ENCODE data around the gene C1orf94.
A peak's percentile ranks its signal among the peaks of the same experiment; 100 is the strongest.

The C1orf94 gene

DNA sequence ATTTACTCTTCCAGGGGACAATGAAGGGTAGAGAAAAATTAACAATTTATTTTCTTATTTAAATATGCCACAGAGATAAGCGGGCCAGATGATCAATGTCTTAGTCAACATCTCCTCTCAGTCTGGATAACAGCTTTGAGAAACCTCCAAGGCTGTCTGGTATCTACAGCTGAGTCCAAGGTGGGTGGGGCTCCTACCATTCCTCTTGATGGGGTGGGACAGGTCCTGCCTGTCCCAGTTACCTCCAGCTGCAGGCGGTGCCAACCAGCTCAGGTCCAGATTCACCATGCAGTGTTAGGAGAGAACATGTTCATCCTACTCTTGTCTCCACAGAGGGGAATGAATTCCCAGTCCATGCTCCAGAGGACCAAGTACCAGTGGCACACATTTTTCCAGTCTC, 32.7 kb upstream of the C1orf94 start:
- Histone ChIP-seq H2AFZ (ENCODE audit: low read length, unreplicated experiment) (no peak overlapping the region), H3K4me1 (ENCODE audit: control insufficient read depth, insufficient read depth, low read length, unreplicated experiment) (no peaks in the 10 kb centered on the region), H3K4me3 (ENCODE audit: low read depth, low read length) (no peak overlapping the region), H3K27ac (ENCODE audit: low read depth, low read length) (no peak overlapping the region), H3K36me3 (ENCODE audit: insufficient read depth, low read length) (no peaks in the 10 kb centered on the region), H3K79me2 (ENCODE audit: control insufficient read depth, insufficient read depth, low read length, unreplicated experiment) (no peaks in the 10 kb centered on the region), H3K27me3 (ENCODE audit: insufficient read depth, low read length) (no peaks in the 10 kb centered on the region)

DNA sequence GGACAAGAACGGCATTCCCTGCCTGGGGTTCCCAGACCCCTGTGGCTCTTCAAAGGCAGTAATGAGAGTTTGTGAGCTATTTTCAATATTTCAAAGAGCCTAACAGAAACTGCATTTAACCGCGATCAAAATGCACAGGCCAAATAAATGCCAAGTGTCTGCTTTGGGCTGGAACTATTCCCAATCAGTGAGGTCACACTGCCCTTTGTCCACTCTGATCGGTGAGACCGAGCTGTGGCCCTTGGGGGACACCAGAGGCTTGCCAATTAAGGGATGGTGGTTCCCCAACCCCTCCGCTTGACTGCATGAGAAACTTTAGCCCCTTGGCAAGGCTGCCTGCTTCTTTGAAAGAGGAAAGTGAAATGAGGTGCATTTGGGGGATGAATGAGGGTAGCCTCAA, 31.9 kb upstream of the C1orf94 start:
- Histone ChIP-seq H3K27me3 (ENCODE audit: insufficient read depth, low read length) (no peaks in the 10 kb centered on the region), H3K27ac (ENCODE audit: low read depth, low read length) (no peak overlapping the region), H3K4me1 (ENCODE audit: control insufficient read depth, insufficient read depth, low read length, unreplicated experiment) (no peaks in the 10 kb centered on the region), H3K79me2 (ENCODE audit: control insufficient read depth, insufficient read depth, low read length, unreplicated experiment) (no peaks in the 10 kb centered on the region), H3K4me3 (ENCODE audit: low read depth, low read length) (no peak overlapping the region), H3K36me3 (ENCODE audit: insufficient read depth, low read length) (no peaks in the 10 kb centered on the region), H2AFZ (ENCODE audit: low read length, unreplicated experiment) (no peak overlapping the region)

DNA sequence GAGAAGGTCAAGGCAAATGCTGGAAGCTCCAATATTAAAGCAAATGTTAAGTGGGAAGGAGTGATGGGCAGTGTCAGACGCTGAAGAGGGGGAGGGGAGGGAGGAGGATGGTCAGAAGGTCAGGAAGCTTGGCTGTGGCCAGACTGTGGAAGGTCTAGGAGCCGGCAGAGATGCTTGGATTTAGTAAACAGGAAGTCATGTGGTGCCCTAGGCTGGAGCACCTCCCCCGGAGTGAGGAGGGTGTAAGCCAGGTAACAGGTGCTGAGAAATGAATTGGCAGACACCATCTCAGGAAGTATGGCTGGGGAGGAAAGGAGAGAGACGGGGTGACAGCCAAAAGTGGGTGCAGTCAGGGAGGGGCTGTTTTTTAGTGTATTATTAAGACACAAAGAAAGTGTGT, 29.4 kb upstream of the C1orf94 start:
- H2AFZ ChIP-seq (ENCODE audit: low read length, unreplicated experiment) = no peak overlapping the region
- no peaks in the 10 kb centered on the region for H3K36me3 ChIP-seq (ENCODE audit: insufficient read depth, low read length)
- no peak overlapping the region for H3K4me3 ChIP-seq (ENCODE audit: low read depth, low read length)
- no peaks in the 10 kb centered on the region for H3K4me1 ChIP-seq (ENCODE audit: control insufficient read depth, insufficient read depth, low read length, unreplicated experiment)
- H3K27ac ChIP-seq (ENCODE audit: low read depth, low read length) = no peak overlapping the region
- no peaks in the 10 kb centered on the region for H3K27me3 ChIP-seq (ENCODE audit: insufficient read depth, low read length)
- no peaks in the 10 kb centered on the region for H3K79me2 ChIP-seq (ENCODE audit: control insufficient read depth, insufficient read depth, low read length, unreplicated experiment)

DNA sequence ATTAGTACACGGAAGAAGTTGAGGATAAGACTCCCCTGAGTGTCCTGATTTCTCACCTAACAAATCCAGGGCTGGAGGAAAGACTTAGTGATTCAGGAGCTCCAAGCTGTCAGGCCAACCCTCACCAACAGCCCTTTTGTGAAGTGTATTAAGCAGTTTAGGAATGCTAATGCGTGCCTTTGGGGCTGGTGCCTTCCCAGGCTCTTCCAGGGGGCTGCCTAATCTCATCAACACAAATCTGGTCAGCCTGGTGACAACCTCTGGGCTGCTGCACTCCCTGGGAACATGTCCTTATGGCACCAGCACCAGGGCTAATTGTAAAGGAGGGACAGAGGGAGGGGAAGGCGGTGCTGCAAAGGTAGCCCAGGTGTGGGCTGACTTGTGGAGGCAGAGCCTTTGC, 27.2 kb upstream of the C1orf94 start:
- Histone ChIP-seq H3K4me1 (ENCODE audit: control insufficient read depth, insufficient read depth, low read length, unreplicated experiment) (no peaks in the 10 kb centered on the region), H3K36me3 (ENCODE audit: insufficient read depth, low read length) (no peaks in the 10 kb centered on the region), H3K27ac (ENCODE audit: low read depth, low read length) (no peak overlapping the region), H3K27me3 (ENCODE audit: insufficient read depth, low read length) (no peaks in the 10 kb centered on the region), H3K4me3 (ENCODE audit: low read depth, low read length) (no peak overlapping the region), H3K79me2 (ENCODE audit: control insufficient read depth, insufficient read depth, low read length, unreplicated experiment) (no peaks in the 10 kb centered on the region), H2AFZ (ENCODE audit: low read length, unreplicated experiment) (no peak overlapping the region)

DNA sequence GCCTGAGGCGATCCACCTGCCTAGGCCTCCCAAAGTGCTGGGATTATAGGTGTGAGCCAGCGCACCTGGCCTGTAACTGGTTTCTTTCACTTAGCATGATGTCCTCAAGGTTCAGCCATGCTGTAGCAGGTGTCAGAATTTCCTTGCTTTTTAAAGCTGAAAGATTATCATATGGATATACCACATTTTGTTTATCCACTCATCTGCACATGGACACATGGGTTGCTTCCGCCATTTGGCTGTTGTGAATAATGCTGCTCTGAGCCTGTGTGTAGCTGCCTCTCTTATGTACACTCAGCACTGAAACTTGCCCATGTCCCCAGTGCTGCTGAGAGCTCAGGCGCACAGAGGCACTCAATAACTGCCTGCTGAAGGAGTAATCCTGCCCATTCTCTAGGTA, 23.5 kb upstream of the C1orf94 start:
- H3K27me3 ChIP-seq (ENCODE audit: insufficient read depth, low read length) = no peaks in the 10 kb centered on the region
- no peaks in the 10 kb centered on the region for H3K4me1 ChIP-seq (ENCODE audit: control insufficient read depth, insufficient read depth, low read length, unreplicated experiment)
- H3K4me3 ChIP-seq (ENCODE audit: low read depth, low read length) = no peak overlapping the region
- H3K27ac ChIP-seq (ENCODE audit: low read depth, low read length) = no peak overlapping the region
- H3K36me3 ChIP-seq (ENCODE audit: insufficient read depth, low read length) = no peaks in the 10 kb centered on the region
- H3K79me2 ChIP-seq (ENCODE audit: control insufficient read depth, insufficient read depth, low read length, unreplicated experiment) = no peaks in the 10 kb centered on the region
- H2AFZ ChIP-seq (ENCODE audit: low read length, unreplicated experiment) = no peak overlapping the region

DNA sequence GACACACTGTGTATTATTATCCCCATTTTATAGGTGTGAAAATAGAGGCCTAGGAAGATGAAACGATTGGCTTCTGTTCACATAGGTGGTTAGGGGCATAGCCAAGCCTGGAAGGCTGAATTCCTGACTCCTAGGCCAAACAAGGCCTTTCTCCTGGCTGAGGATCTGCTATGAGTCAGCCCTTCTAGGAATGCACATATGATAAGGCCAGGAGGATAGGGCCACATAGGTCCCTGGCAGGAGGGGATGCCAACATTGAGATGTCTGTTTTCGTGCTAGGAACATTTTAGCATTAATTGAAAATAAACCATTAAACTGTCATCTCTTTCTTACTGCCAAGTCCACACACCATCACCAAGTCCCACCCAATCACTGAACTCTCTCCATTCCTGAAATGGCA, 20.8 kb upstream of the C1orf94 start:
- Histone ChIP-seq H3K27ac (ENCODE audit: low read depth, low read length) (no peak overlapping the region), H3K27me3 (ENCODE audit: insufficient read depth, low read length) (no peaks in the 10 kb centered on the region), H3K36me3 (ENCODE audit: insufficient read depth, low read length) (no peaks in the 10 kb centered on the region), H3K79me2 (ENCODE audit: control insufficient read depth, insufficient read depth, low read length, unreplicated experiment) (no peaks in the 10 kb centered on the region), H2AFZ (ENCODE audit: low read length, unreplicated experiment) (no peak overlapping the region), H3K4me1 (ENCODE audit: control insufficient read depth, insufficient read depth, low read length, unreplicated experiment) (no peaks in the 10 kb centered on the region), H3K4me3 (ENCODE audit: low read depth, low read length) (no peak overlapping the region)

DNA sequence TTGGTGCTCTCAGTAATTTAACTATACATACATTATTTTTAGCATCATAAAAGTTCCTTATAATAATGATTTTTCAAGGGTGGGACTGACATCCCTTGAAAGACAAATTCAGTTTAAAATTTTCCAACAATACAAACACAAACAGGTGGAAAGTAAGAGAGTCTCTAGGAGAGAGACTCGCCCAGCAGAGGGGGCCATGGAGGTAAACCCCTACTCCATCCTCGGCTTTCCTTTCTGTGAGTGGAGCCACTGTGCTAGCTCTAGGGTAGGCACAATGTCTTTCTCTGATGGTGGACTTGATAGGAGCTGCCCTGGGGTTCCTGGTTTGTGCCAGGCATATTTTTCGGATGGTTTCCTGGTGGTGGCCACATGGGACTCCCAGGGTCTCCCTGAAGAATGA, 20.0 kb upstream of the C1orf94 start:
- H2AFZ ChIP-seq (ENCODE audit: low read length, unreplicated experiment) = no peak overlapping the region
- H3K27ac ChIP-seq (ENCODE audit: low read depth, low read length) = no peak overlapping the region
- H3K4me1 ChIP-seq (ENCODE audit: control insufficient read depth, insufficient read depth, low read length, unreplicated experiment) = no peaks in the 10 kb centered on the region
- no peak overlapping the region for H3K4me3 ChIP-seq (ENCODE audit: low read depth, low read length)
- peaks cover 4% of the 10 kb centered on the region; the same call in 1 of the 2 replicates for H3K27me3 ChIP-seq (ENCODE audit: insufficient read depth, low read length)
- H3K79me2 ChIP-seq (ENCODE audit: control insufficient read depth, insufficient read depth, low read length, unreplicated experiment) = no peaks in the 10 kb centered on the region
- no peaks in the 10 kb centered on the region for H3K36me3 ChIP-seq (ENCODE audit: insufficient read depth, low read length)

DNA sequence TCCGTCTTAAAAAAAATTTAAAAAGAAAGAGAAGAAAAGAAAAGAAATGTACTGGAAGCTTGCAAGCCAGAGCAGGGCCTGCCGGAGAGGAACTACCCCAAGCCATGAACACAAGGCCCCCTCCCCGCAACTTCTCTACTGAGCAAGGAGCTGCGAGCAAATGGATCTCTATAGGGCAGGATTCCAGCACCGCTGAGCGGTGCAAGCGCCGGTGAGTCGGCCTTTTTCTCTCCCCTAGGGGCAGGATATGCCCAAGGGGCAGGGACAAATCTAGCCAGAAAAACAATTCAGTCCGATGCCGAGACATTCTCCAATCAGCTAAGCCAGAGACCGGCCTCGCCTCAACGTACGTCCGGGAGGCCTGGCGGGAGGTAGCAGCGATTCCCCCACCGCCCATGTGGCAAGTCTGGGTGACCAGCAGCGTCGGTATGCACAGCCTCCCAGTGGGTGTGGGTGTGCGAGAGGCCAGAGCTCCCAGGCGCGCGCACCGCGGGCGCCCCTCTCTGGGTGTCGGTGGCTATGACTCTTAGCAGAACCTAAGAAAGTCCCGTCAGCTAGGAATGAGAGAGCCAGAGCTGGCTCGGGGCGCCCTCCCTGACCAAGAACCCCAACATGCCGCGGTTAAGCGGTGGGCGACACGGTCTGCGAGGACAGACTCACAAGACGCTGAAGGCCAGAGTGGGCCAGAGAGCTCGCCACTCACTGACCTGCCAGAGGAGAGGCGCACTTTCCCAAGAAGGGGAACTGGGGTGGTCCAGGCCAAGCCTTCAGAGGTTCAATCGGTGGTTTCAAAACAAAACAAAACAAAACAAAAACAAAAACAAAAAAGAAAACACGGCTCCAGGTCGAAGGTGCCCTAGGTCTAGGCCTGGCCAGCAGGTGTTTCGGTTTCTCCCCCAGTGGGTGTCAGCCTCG, 13.6 kb upstream of the C1orf94 start:
- H3K4me3 ChIP-seq (ENCODE audit: low read depth, low read length) = peak overlapping the region; percentile 58
- H3K27me3 ChIP-seq (ENCODE audit: insufficient read depth, low read length) = peaks cover 54% of the 10 kb centered on the region
- no peaks in the 10 kb centered on the region for H3K4me1 ChIP-seq (ENCODE audit: control insufficient read depth, insufficient read depth, low read length, unreplicated experiment)
- no peak overlapping the region for H3K27ac ChIP-seq (ENCODE audit: low read depth, low read length)
- H3K36me3 ChIP-seq (ENCODE audit: insufficient read depth, low read length) = no peaks in the 10 kb centered on the region
- no peak overlapping the region for H2AFZ ChIP-seq (ENCODE audit: low read length, unreplicated experiment)
- no peaks in the 10 kb centered on the region for H3K79me2 ChIP-seq (ENCODE audit: control insufficient read depth, insufficient read depth, low read length, unreplicated experiment)

DNA sequence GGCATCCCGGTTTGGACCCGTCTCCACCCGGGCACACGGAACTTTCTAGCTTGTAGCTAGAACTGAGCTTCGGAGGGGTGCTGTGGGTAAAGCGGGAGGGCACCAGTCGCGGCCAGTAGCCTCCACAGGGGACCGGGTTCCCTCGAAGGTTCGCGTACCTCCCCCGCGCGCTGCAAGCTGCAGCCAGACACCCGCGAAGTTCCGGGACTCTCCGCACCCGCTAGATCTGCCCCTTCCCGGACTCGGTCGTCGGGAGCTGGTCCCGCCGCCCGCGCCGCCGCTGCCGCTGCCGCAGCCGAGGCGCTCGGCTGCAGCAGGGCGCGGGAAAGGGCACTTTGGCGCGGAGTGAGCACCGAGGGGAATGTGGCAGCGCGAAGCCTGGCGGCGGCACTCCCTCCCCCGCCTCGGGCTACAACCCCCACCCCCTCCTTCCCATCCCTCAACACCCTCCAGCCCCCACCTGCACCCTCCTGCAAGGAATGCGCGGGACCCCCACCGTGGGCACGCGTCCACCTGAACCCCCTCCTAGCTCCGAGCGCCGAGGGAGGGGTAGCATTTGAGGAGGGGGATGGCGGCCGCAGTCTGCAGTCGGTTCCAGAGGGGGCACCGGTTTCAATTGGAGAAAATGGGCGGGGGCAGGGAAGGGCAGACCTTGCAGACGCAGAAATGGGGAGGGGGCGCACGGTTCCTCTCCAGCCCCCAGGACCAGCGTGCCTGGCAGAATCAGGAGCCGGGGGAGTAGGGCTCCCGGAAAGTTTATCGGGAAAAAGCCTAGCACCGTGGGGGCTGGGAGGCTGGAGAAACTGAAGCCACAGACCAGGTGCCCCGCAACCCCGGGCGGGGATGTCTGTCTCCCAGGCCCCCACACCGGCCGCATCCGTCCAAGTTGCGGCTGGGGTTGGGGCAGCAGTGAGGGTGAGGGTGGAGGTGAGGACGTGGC, 12.6 kb upstream of the C1orf94 start:
- H2AFZ ChIP-seq (ENCODE audit: low read length, unreplicated experiment) = no peak overlapping the region
- H3K79me2 ChIP-seq (ENCODE audit: control insufficient read depth, insufficient read depth, low read length, unreplicated experiment) = no peaks in the 10 kb centered on the region
- peak overlapping the region; percentile 58 for H3K4me3 ChIP-seq (ENCODE audit: low read depth, low read length)

DNA sequence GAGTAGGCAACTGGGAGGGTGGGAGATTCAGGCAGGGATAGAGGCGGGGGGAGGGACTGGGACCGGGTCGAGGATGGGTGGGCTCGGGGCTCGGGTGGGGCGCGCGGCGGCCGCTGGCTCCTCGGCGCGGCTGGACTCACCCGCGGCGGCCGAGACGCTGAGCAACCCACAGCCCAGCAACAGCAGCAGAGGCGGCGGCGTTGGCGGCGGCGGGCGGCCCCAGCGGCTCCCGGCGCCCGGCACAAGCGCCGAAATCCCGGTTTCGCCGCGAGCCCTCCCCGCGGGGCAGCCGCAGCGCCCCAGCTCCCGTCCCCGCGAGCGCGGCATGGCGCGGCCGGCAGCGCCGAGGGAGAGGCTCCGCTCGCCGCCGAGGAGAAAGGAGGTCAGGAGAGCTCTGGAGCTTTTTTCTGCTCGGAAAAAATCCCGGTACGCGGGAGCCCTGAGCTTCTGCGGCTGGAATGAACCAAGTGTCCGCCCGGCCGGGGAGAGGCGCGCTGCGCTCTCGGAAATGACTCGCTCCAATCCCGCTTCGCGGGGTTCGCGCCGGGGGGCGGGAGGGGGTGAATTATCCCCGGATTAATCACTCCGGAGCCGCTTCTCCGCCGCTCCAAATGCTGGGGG, 11.8 kb upstream of the C1orf94 start, which contains the start of gene CSMD2:
Gene CSMD2 (minus strand): TSS at position 460 of the 621 bp plus-strand sequence. CDS start 133 bp downstream, at position 327.
- H3K4me1 ChIP-seq (ENCODE audit: control insufficient read depth, insufficient read depth, low read length, unreplicated experiment) = no peaks in the 10 kb centered on the region
- peaks cover 54% of the 10 kb centered on the region for H3K27me3 ChIP-seq (ENCODE audit: insufficient read depth, low read length)
- no peak within 1 kb of the TSS for H3K27ac ChIP-seq (ENCODE audit: low read depth, low read length)
- no peaks in the 10 kb centered on the region for H3K79me2 ChIP-seq (ENCODE audit: control insufficient read depth, insufficient read depth, low read length, unreplicated experiment)
- no peaks in the 10 kb centered on the region for H3K36me3 ChIP-seq (ENCODE audit: insufficient read depth, low read length)
- H2AFZ ChIP-seq (ENCODE audit: low read length, unreplicated experiment) = no peak within 1 kb of the TSS
- peak within 1 kb of the TSS; percentile 58 for H3K4me3 ChIP-seq (ENCODE audit: low read depth, low read length)

More for the DNA sequence above, 12.6 kb upstream of the C1orf94 start:
- H3K27me3 ChIP-seq (ENCODE audit: insufficient read depth, low read length) = peaks cover 54% of the 10 kb centered on the region
- H3K4me1 ChIP-seq (ENCODE audit: control insufficient read depth, insufficient read depth, low read length, unreplicated experiment) = no peaks in the 10 kb centered on the region
- no peak overlapping the region for H3K27ac ChIP-seq (ENCODE audit: low read depth, low read length)
- no peaks in the 10 kb centered on the region for H3K36me3 ChIP-seq (ENCODE audit: insufficient read depth, low read length)

Measured in ACC112 (cell line).